Gastroesophageal sphincter (tissue), 4 donors: ENCODE data around the gene RHEX. TPM values are rescaled to one million over a fixed set of nuclear protein-coding genes. Genes with fewer than 3 reads are reported as not detected.

Experiments
- ATAC-seq: fragments of 150-250 bp; one replicate; pipeline ENCODE4 v1.9.1; 2016; ENCODE audit warnings: mild to moderate bottlenecking, moderate library complexity
- H3K27ac ChIP-seq, 4 donors: fragments of 200-600 bp; sonication (generic) in 3 of 4; 1 replicate in 3 of 4; 2 replicates in 1 of 4; pipeline ENCODE4 v1.5.1; 2016 to 2019
- H3K27me3 ChIP-seq: fragments of 200-600 bp; sonication (generic); one replicate; pipeline ENCODE4 v1.5.1; 2019
- H3K36me3 ChIP-seq, 2 donors: fragments of 200-600 bp; sonication (generic); one replicate each; pipeline ENCODE4 v1.5.1; 2019; ENCODE audit warnings: control low read depth in 1 of 2
- H3K4me1 ChIP-seq, 3 donors: fragments of 200-600 bp; sonication (generic); 1 replicate in 2 of 3; 2 replicates in 1 of 3; pipeline ENCODE4 v1.5.1; 2016 to 2019; ENCODE audit warnings: control low read depth in 2 of 3
- H3K4me3 ChIP-seq, 2 donors: fragments of 200-600 bp; sonication (generic); one replicate each; pipeline ENCODE4 v1.5.1; 2019; ENCODE audit warnings: mild to moderate bottlenecking in 1 of 2, moderate library complexity in 1 of 2
- H3K9me3 ChIP-seq, 3 donors: fragments of 200-600 bp; sonication (generic); one replicate each; pipeline ENCODE4 v1.5.1; 2017 to 2019; ENCODE audit warnings: control low read depth in 2 of 3
- EP300 ChIP-seq: sonication (generic); formaldehyde crosslinking; IDR thresholded peaks from one replicate; pipeline ENCODE4 v1.6.1; 2017; ENCODE audit warnings: antibody characterized with exemption, mild to moderate bottlenecking
- POLR2A ChIP-seq, 2 donors: fragments of 450-650 bp; IDR thresholded peaks; one replicate each; pipeline ENCODE4 v1.6.1; 2017; ENCODE audit warnings: antibody characterized with exemption in 2 of 2, mild to moderate bottlenecking in 2 of 2, moderate library complexity in 1 of 2
- POLR2AphosphoS5 ChIP-seq: sonication (generic); formaldehyde crosslinking; IDR thresholded peaks from one replicate; pipeline ENCODE4 v1.6.1; 2017; ENCODE audit warnings: antibody characterized with exemption
- WGBS, 2 donors: methylation state at CpG; one replicate each; pipeline ENCODE4 v1.1.5; 2018; ENCODE audit warnings: low coverage in 1 of 2; 5-methylcytosine and 5-hydroxymethylcytosine counted together
- total RNA-seq, 4 donors: library from RNA; depleted of rRNA; stranded (reverse); fragments of >200 nt; gene quantifications; one replicate each; pipeline ENCODE4 v1.1.0, GENCODE V29; 2016
- TF ChIP-seq, protein P1 (sequence below), 4 experiments: fragments of 200-600 bp in 2 of 4; fragments of 450-650 bp in 2 of 4; sonication (generic) in 1 of 4; IDR thresholded peaks; one replicate each; pipeline ENCODE4 v1.5.1; 2017 to 2019; ENCODE audit warnings: antibody characterized with exemption in 4 of 4, mild to moderate bottlenecking in 2 of 4, moderate library complexity in 2 of 4

RHEX gene
- total RNA-seq, 4 donors from 2014 or later: 3.5 to 6.8 (median 5.0) TPM

- H3K4me3 ChIP-seq: no peak overlapping the region
- no peak for ATAC-seq
- H3K9me3 ChIP-seq: no peaks in the 10 kb centered on the region
- H3K27ac ChIP-seq: no peak overlapping the region
- no peaks in the 10 kb centered on the region for H3K4me1 ChIP-seq
- H3K36me3 ChIP-seq: no peaks in the 10 kb centered on the region
- H3K27me3 ChIP-seq: no peaks in the 10 kb centered on the region
- no peak for TF ChIP-seq POLR2AphosphoS5
- 82 to 84% methylated on average over 4 to 5 of the region's 9 CpGs for WGBS, 2 donors
These were observed 31.9 kb upstream of the RHEX start for GRCh38 chr1:206021008-206021625.

DNA sequence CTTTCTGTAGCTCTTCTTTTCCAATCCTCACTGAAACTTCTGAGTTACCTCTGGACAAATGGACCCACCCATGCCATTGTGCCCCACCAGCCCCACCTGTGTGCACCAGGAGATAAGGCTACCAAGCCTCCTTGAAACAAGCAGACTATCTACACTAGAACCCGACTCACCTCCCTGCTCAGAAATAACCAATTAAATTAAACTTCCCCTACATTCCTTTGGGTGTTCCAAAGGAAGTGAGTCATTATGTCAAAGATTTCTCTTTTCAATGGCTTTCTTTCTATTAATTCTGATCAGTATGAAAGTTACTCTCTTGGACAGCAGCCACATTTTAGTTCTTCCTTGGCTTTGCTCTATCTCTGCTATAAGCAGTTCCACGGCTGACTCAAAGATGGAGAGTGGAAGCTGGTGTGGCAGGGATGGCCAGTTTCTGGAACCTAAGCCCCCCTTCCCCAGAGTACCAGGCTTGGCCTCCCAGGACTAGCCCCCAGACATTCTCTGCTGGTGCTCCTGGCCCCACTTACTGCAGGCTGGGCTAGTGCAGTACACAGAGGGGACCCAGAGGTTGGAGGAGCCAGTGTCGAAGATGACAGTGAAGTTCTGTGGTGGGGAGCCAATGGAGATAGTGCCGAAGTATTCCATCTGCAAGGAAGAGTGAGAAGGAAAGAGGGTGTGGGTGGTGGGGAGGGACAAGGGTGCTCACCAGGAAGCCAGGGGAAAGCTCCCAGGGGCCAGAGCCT lies 31.2 kb upstream of the RHEX start:
- ATAC-seq: no peak
- TF ChIP-seq POLR2AphosphoS5: no peak
- no peak for TF ChIP-seq POLR2A (IDR thresholded peaks at IDR 0.05)
- no peak for TF ChIP-seq EP300
- 79% methylated on average over 4 of the region's 4 CpGs; no CpG with 5 or more reads in 1 of the 2 donors for WGBS, 2 donors
- Histone ChIP-seq H3K4me1 (no peaks in the 10 kb centered on the region), H3K27ac (no peak overlapping the region), H3K36me3 (no peaks in the 10 kb centered on the region), H3K27me3 (no peaks in the 10 kb centered on the region), H3K9me3 (peaks cover 0 to 5% (median 0%) of the 10 kb centered on the region in 3 donors), H3K4me3 (no peak overlapping the region)

DNA sequence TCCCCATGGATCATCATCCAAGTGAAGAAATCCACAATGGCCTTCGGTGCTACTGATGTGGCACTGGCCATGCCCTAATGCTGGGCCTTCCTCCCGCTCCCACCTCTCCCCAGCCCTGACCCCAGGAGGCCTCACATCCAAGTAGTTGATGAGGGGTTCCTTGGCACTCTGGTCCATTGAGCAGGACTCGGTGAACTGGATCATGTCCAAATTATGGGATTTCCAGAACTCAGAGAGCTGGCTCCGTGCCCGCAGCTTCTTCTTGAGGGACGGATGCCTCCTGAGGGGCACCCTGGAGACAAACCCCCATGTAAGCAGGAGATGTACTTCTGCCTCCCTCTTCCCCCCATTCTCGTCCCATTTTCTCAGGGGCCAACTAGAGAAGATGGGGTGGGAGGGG lies 30.2 kb upstream of the RHEX start:
- WGBS, 2 donors: 100% methylated on average over 1 of the region's 7 CpGs; no CpG with 5 or more reads in 1 of the 2 donors
- TF ChIP-seq, protein P1, sequence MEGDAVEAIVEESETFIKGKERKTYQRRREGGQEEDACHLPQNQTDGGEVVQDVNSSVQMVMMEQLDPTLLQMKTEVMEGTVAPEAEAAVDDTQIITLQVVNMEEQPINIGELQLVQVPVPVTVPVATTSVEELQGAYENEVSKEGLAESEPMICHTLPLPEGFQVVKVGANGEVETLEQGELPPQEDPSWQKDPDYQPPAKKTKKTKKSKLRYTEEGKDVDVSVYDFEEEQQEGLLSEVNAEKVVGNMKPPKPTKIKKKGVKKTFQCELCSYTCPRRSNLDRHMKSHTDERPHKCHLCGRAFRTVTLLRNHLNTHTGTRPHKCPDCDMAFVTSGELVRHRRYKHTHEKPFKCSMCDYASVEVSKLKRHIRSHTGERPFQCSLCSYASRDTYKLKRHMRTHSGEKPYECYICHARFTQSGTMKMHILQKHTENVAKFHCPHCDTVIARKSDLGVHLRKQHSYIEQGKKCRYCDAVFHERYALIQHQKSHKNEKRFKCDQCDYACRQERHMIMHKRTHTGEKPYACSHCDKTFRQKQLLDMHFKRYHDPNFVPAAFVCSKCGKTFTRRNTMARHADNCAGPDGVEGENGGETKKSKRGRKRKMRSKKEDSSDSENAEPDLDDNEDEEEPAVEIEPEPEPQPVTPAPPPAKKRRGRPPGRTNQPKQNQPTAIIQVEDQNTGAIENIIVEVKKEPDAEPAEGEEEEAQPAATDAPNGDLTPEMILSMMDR (IDR thresholded peaks at IDR 0.05): no peak
- no peak for TF ChIP-seq EP300
- TF ChIP-seq POLR2A (IDR thresholded peaks at IDR 0.05): no peak
- no peak for TF ChIP-seq POLR2AphosphoS5
- Histone ChIP-seq H3K4me3 (no peak overlapping the region), H3K36me3 (no peaks in the 10 kb centered on the region), H3K27ac (no peak overlapping the region), H3K27me3 (peaks cover 3% of the 10 kb centered on the region), H3K9me3 (peaks cover 0 to 6% (median 0%) of the 10 kb centered on the region in 3 donors), H3K4me1 (no peaks in the 10 kb centered on the region)
- no peak for ATAC-seq

- Histone ChIP-seq H3K27me3 (peaks cover 8% of the 10 kb centered on the region), H3K27ac (no peak within 1 kb of the TSS), H3K4me1 (no peaks in the 10 kb centered on the region), H3K9me3 (peaks cover 0 to 6% (median 0%) of the 10 kb centered on the region in 3 donors), H3K4me3 (no peak within 1 kb of the TSS), H3K36me3 (no peaks in the 10 kb centered on the region)
- no peak for ATAC-seq
- WGBS, 2 donors: 90% methylated on average over 5 of the region's 11 CpGs; no CpG with 5 or more reads in 1 of the 2 donors
- TF ChIP-seq, protein P1 (IDR thresholded peaks at IDR 0.05): no peak
- TF ChIP-seq POLR2A (IDR thresholded peaks at IDR 0.05) (no peak), EP300 (no peak), POLR2AphosphoS5 (no peak)
These were observed 29.3 kb upstream of the RHEX start, which contains the start of gene CTSE for GRCh38 chr1:206023695-206024094. Gene CTSE, minus strand, starts transcription at chr1:206023895. Its CDS starts 104 bp downstream, at chr1:206023791.

GRCh38 chr1:206025283-206025820 lies 27.6 kb upstream of the RHEX start:
- no peak for ATAC-seq
- H3K9me3 ChIP-seq: peaks cover 0 to 6% (median 0%) of the 10 kb centered on the region in 3 donors
- H3K36me3 ChIP-seq: no peaks in the 10 kb centered on the region
- peaks cover 21% of the 10 kb centered on the region for H3K27me3 ChIP-seq
- 69 to 71% methylated on average over 3 of the region's 3 CpGs for WGBS, 2 donors
- no peaks in the 10 kb centered on the region for H3K4me1 ChIP-seq
- no peak for TF ChIP-seq POLR2A (IDR thresholded peaks at IDR 0.05)
- no peak overlapping the region for H3K27ac ChIP-seq
- H3K4me3 ChIP-seq: no peak overlapping the region

DNA sequence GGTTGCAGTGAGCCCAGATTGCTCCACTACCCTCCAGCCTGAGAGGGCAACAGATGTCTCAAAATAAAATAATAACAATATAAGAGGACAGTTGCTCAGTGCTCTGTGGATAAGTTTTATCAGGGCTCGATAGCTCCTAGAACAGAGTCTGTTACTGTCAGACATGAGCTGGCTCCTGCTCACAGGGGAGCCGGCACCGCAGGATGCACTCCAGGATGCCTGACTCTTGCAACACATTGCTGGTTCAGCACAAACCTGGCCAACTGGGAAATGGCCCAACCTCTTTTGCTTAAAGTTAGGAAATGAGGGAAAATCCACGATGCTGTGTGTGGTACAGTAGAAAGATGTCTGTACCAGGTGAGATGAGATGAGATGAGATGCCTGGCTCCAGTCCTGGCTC lies 23.5 kb upstream of the RHEX start:
- peaks cover 0 to 6% (median 0%) of the 10 kb centered on the region in 3 donors for H3K9me3 ChIP-seq
- peak; percentile 83 for ATAC-seq
- H3K36me3 ChIP-seq: no peaks in the 10 kb centered on the region
- 40% methylated on average over 1 of the region's 4 CpGs; no CpG with 5 or more reads in 1 of the 2 donors for WGBS, 2 donors
- peaks cover 34% of the 10 kb centered on the region for H3K27me3 ChIP-seq
- no peak overlapping the region for H3K4me3 ChIP-seq
- H3K4me1 ChIP-seq: no peaks in the 10 kb centered on the region
- TF ChIP-seq POLR2A (IDR thresholded peaks at IDR 0.05): no peak
- no peak for TF ChIP-seq EP300
- TF ChIP-seq, protein P1 (IDR thresholded peaks at IDR 0.05): no peak
- TF ChIP-seq POLR2AphosphoS5: no peak
- no peak overlapping the region for H3K27ac ChIP-seq
